ENCODE results near the gene MPHOSPH8.
A peak's percentile ranks its signal among the peaks of the same experiment; 100 is the strongest.
"Not testable (repeated sequence)": the region's sequence is repeated elsewhere in the genome, so short reads cannot be mapped to it uniquely, and the experiment has no call there.

The MPHOSPH8 gene

DNA sequence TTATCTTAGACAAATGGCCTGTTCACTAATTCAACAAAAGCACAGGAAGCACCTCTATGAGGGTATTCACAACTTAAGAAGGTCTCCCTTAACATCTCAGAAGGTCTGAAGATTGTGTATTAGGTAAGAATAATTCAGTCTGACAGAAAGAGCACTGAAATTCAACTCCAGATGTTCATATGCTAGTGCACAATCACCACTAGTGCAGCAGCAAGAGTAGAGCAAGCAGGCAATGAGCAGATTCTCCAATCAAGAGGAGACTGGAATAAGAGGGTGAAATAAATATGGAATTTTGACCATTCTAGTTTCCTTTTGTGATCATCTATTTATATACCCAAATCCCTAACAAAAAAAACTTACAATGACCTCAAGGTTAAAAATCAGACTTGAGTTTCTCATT lies 52.0 kb downstream of the MPHOSPH8 start:
- 0 out of 2 replicates have a peak, but pooled peaks cover 11% of the 10 kb centered on the region for H3K36me3 ChIP-seq (ENCODE audit: control insufficient read depth, insufficient read depth, low read length)
- H3K9ac ChIP-seq (ENCODE audit: low read depth, low read length): no peak overlapping the region
- peaks cover 69% of the 10 kb centered on the region for H3K4me1 ChIP-seq (ENCODE audit: control insufficient read depth, insufficient read depth, low read length)
- H3K4me3 ChIP-seq (ENCODE audit: low read depth, low read length): no peak overlapping the region; the same call in 1 of the 2 replicates
- H3K9me3 ChIP-seq (ENCODE audit: control insufficient read depth, insufficient read depth, low read length): no peaks in the 10 kb centered on the region
- peak overlapping the region; percentile 71 for H3K27ac ChIP-seq (ENCODE audit: low read depth, low read length)
- H3K27me3 ChIP-seq (ENCODE audit: control insufficient read depth, insufficient read depth, low read length): no peaks in the 10 kb centered on the region

DNA sequence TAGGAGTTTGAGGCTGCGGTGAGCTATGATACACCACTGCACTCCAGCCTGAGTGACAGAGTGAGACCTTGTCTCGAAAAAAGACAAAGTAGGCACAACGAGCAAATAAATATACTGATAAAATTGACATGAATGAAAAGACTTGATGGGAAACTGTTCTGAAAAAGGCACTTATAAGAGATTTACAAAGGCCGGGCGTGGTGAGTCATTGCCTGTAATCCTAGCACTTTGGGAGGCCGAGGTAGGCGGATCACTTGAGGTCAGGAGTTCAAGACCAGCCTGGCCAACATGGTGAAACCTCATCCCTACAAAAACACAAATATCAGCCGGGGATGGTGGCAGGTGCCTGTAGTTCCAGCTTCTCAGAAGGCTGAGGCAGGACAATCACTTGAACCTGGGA lies 58.0 kb downstream of the MPHOSPH8 start:
- not testable (repeated sequence) for H3K4me3 ChIP-seq (ENCODE audit: low read depth, low read length); H3K9me3 ChIP-seq (ENCODE audit: control insufficient read depth, insufficient read depth, low read length); H3K27ac ChIP-seq (ENCODE audit: low read depth, low read length); H3K27me3 ChIP-seq (ENCODE audit: control insufficient read depth, insufficient read depth, low read length); H3K9ac ChIP-seq (ENCODE audit: low read depth, low read length)
- Histone ChIP-seq H3K4me1 (ENCODE audit: control insufficient read depth, insufficient read depth, low read length) (peaks cover 59% of the 10 kb centered on the region), H3K36me3 (ENCODE audit: control insufficient read depth, insufficient read depth, low read length) (0 out of 2 replicates have a peak, but pooled peaks cover 13% of the 10 kb centered on the region)

- peak overlapping the region; percentile 67 for H3K27ac ChIP-seq (ENCODE audit: low read depth, low read length)
- H3K27me3 ChIP-seq (ENCODE audit: control insufficient read depth, insufficient read depth, low read length): no peaks in the 10 kb centered on the region
- 0 out of 2 replicates have a peak, but pooled peaks cover 5% of the 10 kb centered on the region for H3K36me3 ChIP-seq (ENCODE audit: control insufficient read depth, insufficient read depth, low read length)
- no peak overlapping the region for H3K9ac ChIP-seq (ENCODE audit: low read depth, low read length)
- peak overlapping the region; percentile 6; the same call in 1 of the 2 replicates for H3K4me3 ChIP-seq (ENCODE audit: low read depth, low read length)
- peaks cover 49% of the 10 kb centered on the region for H3K4me1 ChIP-seq (ENCODE audit: control insufficient read depth, insufficient read depth, low read length)
- no peaks in the 10 kb centered on the region for H3K9me3 ChIP-seq (ENCODE audit: control insufficient read depth, insufficient read depth, low read length)
Measured at GRCh38 chr13:19695428-19695827, 62.0 kb downstream of the MPHOSPH8 start.

DNA sequence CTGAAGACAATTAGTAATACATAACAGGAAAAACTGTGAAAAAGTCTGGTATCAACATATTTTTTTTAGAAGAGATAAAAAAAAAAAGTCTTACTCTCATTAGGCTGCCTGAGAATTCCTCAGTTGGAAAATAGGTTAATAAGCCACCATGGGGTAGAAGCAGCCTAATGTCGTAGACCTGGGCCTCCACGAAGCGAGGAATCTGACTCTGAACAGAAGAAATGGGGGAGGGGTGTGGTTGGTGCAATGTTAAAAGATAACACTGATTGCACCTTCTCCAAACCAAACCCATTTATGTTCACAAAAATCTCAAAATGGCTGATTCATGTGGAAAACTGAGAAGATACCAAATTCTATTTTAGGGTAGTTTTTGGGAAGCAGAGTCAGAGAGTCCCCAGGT lies 62.4 kb downstream of the MPHOSPH8 start:
- H3K27ac ChIP-seq (ENCODE audit: low read depth, low read length): peak overlapping the region; percentile 67
- peak overlapping the region; percentile 6; the same call in 1 of the 2 replicates for H3K4me3 ChIP-seq (ENCODE audit: low read depth, low read length)
- H3K9ac ChIP-seq (ENCODE audit: low read depth, low read length): no peak overlapping the region

GRCh38 chr13:19700963-19701362 lies 67.5 kb downstream of the MPHOSPH8 start:
- not testable (repeated sequence) for H3K27me3 ChIP-seq (ENCODE audit: control insufficient read depth, insufficient read depth, low read length); H3K36me3 ChIP-seq (ENCODE audit: control insufficient read depth, insufficient read depth, low read length); H3K9me3 ChIP-seq (ENCODE audit: control insufficient read depth, insufficient read depth, low read length); H3K9ac ChIP-seq (ENCODE audit: low read depth, low read length); H3K4me3 ChIP-seq (ENCODE audit: low read depth, low read length); H3K27ac ChIP-seq (ENCODE audit: low read depth, low read length)
- peaks cover 20% of the 10 kb centered on the region for H3K4me1 ChIP-seq (ENCODE audit: control insufficient read depth, insufficient read depth, low read length)

More for the DNA sequence above, 62.4 kb downstream of the MPHOSPH8 start:
- Histone ChIP-seq H3K4me1 (ENCODE audit: control insufficient read depth, insufficient read depth, low read length) (peaks cover 45% of the 10 kb centered on the region), H3K27me3 (ENCODE audit: control insufficient read depth, insufficient read depth, low read length) (no peaks in the 10 kb centered on the region), H3K9me3 (ENCODE audit: control insufficient read depth, insufficient read depth, low read length) (no peaks in the 10 kb centered on the region), H3K36me3 (ENCODE audit: control insufficient read depth, insufficient read depth, low read length) (0 out of 2 replicates have a peak, but pooled peaks cover 5% of the 10 kb centered on the region)

DNA sequence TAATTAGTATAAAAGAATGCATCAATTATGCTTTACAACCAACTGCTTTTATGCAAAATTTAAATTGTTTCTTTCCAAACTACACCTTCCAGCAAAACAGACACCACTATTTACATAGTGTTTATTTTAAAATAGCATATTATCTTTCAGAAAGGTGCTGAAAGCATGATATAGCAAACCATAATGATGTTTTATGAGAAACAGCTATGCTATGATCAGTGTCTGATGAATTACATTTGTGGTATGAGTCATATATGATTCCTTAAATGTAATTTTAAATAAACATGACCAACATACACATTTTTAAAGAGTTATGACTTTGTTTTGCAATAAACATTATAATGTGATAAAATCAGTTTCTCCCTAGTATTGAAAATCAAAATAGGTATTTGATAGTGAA lies 68.2 kb downstream of the MPHOSPH8 start:
- not testable (repeated sequence) for H3K4me3 ChIP-seq (ENCODE audit: low read depth, low read length); H3K36me3 ChIP-seq (ENCODE audit: control insufficient read depth, insufficient read depth, low read length); H3K9ac ChIP-seq (ENCODE audit: low read depth, low read length); H3K27me3 ChIP-seq (ENCODE audit: control insufficient read depth, insufficient read depth, low read length); H3K27ac ChIP-seq (ENCODE audit: low read depth, low read length); H3K9me3 ChIP-seq (ENCODE audit: control insufficient read depth, insufficient read depth, low read length)
- H3K4me1 ChIP-seq (ENCODE audit: control insufficient read depth, insufficient read depth, low read length): peaks cover 14% of the 10 kb centered on the region

- H3K27ac ChIP-seq (ENCODE audit: low read depth, low read length); H3K36me3 ChIP-seq (ENCODE audit: control insufficient read depth, insufficient read depth, low read length); H3K4me1 ChIP-seq (ENCODE audit: control insufficient read depth, insufficient read depth, low read length): not testable (repeated sequence)
Measured at GRCh38 chr13:19704256-19704655, 70.8 kb downstream of the MPHOSPH8 start.

DNA sequence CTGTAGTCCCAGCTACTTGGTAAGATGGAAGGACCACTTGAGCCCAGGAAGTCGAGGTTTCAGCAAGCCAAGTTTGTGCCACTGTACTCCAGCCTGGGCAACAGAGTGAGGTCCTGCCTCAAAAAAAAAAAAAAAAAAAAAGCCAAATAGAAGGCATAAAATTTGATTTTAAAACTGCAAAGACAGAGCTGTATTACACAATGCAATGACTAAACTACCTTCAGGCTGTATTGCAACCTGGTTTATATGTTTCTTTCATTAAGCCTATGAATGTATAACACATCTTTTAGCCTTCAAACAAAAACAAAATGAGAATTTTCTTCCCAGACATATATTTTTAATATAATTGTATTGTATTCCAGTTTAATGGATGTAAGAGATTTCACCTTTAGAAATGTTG lies 75.6 kb downstream of the MPHOSPH8 start:
- H3K9me3 ChIP-seq (ENCODE audit: control insufficient read depth, insufficient read depth, low read length); H3K27me3 ChIP-seq (ENCODE audit: control insufficient read depth, insufficient read depth, low read length); H3K9ac ChIP-seq (ENCODE audit: low read depth, low read length): not testable (repeated sequence)

More at GRCh38 chr13:19704256-19704655, 70.8 kb downstream of the MPHOSPH8 start:
- not testable (repeated sequence) for H3K9me3 ChIP-seq (ENCODE audit: control insufficient read depth, insufficient read depth, low read length); H3K4me3 ChIP-seq (ENCODE audit: low read depth, low read length); H3K9ac ChIP-seq (ENCODE audit: low read depth, low read length); H3K27me3 ChIP-seq (ENCODE audit: control insufficient read depth, insufficient read depth, low read length)

GRCh38 chr13:19709782-19710181 lies 76.3 kb downstream of the MPHOSPH8 start:
- H3K27ac ChIP-seq (ENCODE audit: low read depth, low read length); H3K36me3 ChIP-seq (ENCODE audit: control insufficient read depth, insufficient read depth, low read length); H3K27me3 ChIP-seq (ENCODE audit: control insufficient read depth, insufficient read depth, low read length); H3K9me3 ChIP-seq (ENCODE audit: control insufficient read depth, insufficient read depth, low read length); H3K4me1 ChIP-seq (ENCODE audit: control insufficient read depth, insufficient read depth, low read length); H3K9ac ChIP-seq (ENCODE audit: low read depth, low read length); H3K4me3 ChIP-seq (ENCODE audit: low read depth, low read length): not testable (repeated sequence)

More for the DNA sequence above, 75.6 kb downstream of the MPHOSPH8 start:
- not testable (repeated sequence) for H3K36me3 ChIP-seq (ENCODE audit: control insufficient read depth, insufficient read depth, low read length); H3K4me1 ChIP-seq (ENCODE audit: control insufficient read depth, insufficient read depth, low read length); H3K4me3 ChIP-seq (ENCODE audit: low read depth, low read length); H3K27ac ChIP-seq (ENCODE audit: low read depth, low read length)

GRCh38 chr13:19713186-19713965 lies 79.9 kb downstream of the MPHOSPH8 start:
- Histone ChIP-seq H3K27me3 (ENCODE audit: control insufficient read depth, insufficient read depth, low read length) (no peaks in the 10 kb centered on the region), H3K27ac (ENCODE audit: low read depth, low read length) (no peak overlapping the region), H3K36me3 (ENCODE audit: control insufficient read depth, insufficient read depth, low read length) (peaks cover 18% of the 10 kb centered on the region)

GRCh38 chr13:19720039-19720438 lies 86.6 kb downstream of the MPHOSPH8 start:
- H3K9ac ChIP-seq (ENCODE audit: low read depth, low read length): no peak overlapping the region
- no peaks in the 10 kb centered on the region for H3K27me3 ChIP-seq (ENCODE audit: control insufficient read depth, insufficient read depth, low read length)
- H3K4me3 ChIP-seq (ENCODE audit: low read depth, low read length): no peak overlapping the region
- H3K9me3 ChIP-seq (ENCODE audit: control insufficient read depth, insufficient read depth, low read length): no peaks in the 10 kb centered on the region
- peaks cover 42% of the 10 kb centered on the region for H3K36me3 ChIP-seq (ENCODE audit: control insufficient read depth, insufficient read depth, low read length)
- H3K27ac ChIP-seq (ENCODE audit: low read depth, low read length): no peak overlapping the region
- H3K4me1 ChIP-seq (ENCODE audit: control insufficient read depth, insufficient read depth, low read length): no peaks in the 10 kb centered on the region

More at GRCh38 chr13:19713186-19713965, 79.9 kb downstream of the MPHOSPH8 start:
- H3K9me3 ChIP-seq (ENCODE audit: control insufficient read depth, insufficient read depth, low read length): no peaks in the 10 kb centered on the region
- H3K4me3 ChIP-seq (ENCODE audit: low read depth, low read length): no peak overlapping the region
- H3K4me1 ChIP-seq (ENCODE audit: control insufficient read depth, insufficient read depth, low read length): no peaks in the 10 kb centered on the region
- H3K9ac ChIP-seq (ENCODE audit: low read depth, low read length): no peak overlapping the region

All from HUES48 (cell line).